Psoas muscle (tissue), 8 donors: ENCODE data around the gene HK1. TPM values are rescaled to one million over a fixed set of nuclear protein-coding genes. Genes with fewer than 3 reads are reported as not detected.
"Not testable (repeated sequence)": the region's sequence is repeated elsewhere in the genome, so short reads cannot be mapped to it uniquely, and the experiment has no call there.

Experiments used
- ATAC-seq, 4 donors: fragments of 200-7000 bp; cut with Tn5 transposase; one replicate each; pipeline ENCODE4 v1.9.1; 2020; ENCODE audit warnings: moderate library complexity in 3 of 4, mild to moderate bottlenecking in 2 of 4
- DNase-seq, 2 donors: peaks; one replicate each; pipeline ENCODE4 v3.0.0-alpha.2; 2020
- H3K27ac ChIP-seq: fragments of 200-600 bp; one replicate; pipeline ENCODE4 v1.8.0; 2022
- H3K27me3 ChIP-seq, 3 donors: fragments of 200-600 bp in 1 of 3; one replicate each; pipeline versions ENCODE4 v1.6.1 to v1.8.0; 2013 to 2022; ENCODE audit warnings: low read length in 2 of 3, mild to moderate bottlenecking in 2 of 3, moderate library complexity in 1 of 3; ENCODE audit not compliant: insufficient read depth in 3 of 3
- H3K36me3 ChIP-seq, 2 donors: fragments of 200-600 bp in 1 of 2; one replicate each; pipeline versions ENCODE4 v1.6.1 to v1.8.0; 2013 to 2022; ENCODE audit warnings: low read depth in 1 of 2, mild to moderate bottlenecking in 1 of 2, moderate library complexity in 1 of 2; ENCODE audit not compliant: insufficient read depth in 1 of 2
- H3K4me1 ChIP-seq: fragments of 200-600 bp; one replicate; pipeline ENCODE4 v1.8.0; 2022
- H3K4me3 ChIP-seq: fragments of 200-600 bp; one replicate; pipeline ENCODE4 v1.8.0; 2022; ENCODE audit warnings: mild to moderate bottlenecking
- H3K9me3 ChIP-seq: fragments of 200-600 bp; one replicate; pipeline ENCODE4 v1.8.0; 2022
- CTCF ChIP-seq: fragments of 200-600 bp; IDR thresholded peaks from one replicate; pipeline ENCODE4 v1.8.0; 2022; ENCODE audit warnings: antibody characterized with exemption
- WGBS, 3 donors: extraction: QIAGEN DNeasy Blood & Tissue Kit; methylation state at CpG; one replicate each; pipeline versions ENCODE4 v1.1.6 to v1.1.7; 2013; 5-methylcytosine and 5-hydroxymethylcytosine counted together
- intact Hi-C, 2 donors: fragments of 100-400 bp; cut with DNase I; formaldehyde crosslinking; loops; one replicate each; pipeline versions ENCODE4 v1.11.0 to v1.14.2; 2022
- polyA plus RNA-seq, 3 donors: library from polyadenylated mRNA; stranded (reverse); fragments of 200-250 nt; gene quantifications; one replicate each; pipeline ENCODE4 v1.2.3, GENCODE V29; 2013
- total RNA-seq, 4 donors: library from RNA; stranded (reverse); fragmentation: NEBNext Ultra II Directional in 2 of 4; extraction: Animal tissue kit (Norgen Biotek cat#: 25700) in 2 of 4; gene quantifications; one replicate each; pipeline versions ENCODE4 v1.2.1 to v1.2.4, GENCODE V29; 2021 to 2023
- donor health status: healthy with polysubstance abuse.
- donor health status: DM: no; HTN: no; CAD: no; lungs with moderate emphysema.
- donor health status: Bipolar disorder and iron deficiency.
- donor health status: healthy.
- donor health status: DM: yes; HTN: yes; CAD: no.
- donor health status: DM: no; HTN: no; CAD: no.
- donor health status: DM: no; HTN: no; CAD: no.
- donor health status: DM: yes; HTN: yes; CAD: no.

HK1 gene
- total and polyA plus RNA-seq, 7 donors, result 134 to 336 (median 254) TPM

- intact Hi-C loops, result loop anchor here in 1 of 2 donors (5.0 kb wide), 1 partner anchor 69 kb away; no protein-coding TSS in a partner anchor
- Histone ChIP-seq H3K36me3 (no peaks in the 10 kb centered on the region), H3K4me1 (no peaks in the 10 kb centered on the region), H3K9me3 (no peaks in the 10 kb centered on the region), H3K4me3 (no peak overlapping the region), H3K27ac (no peak overlapping the region), H3K27me3 (no peaks in the 10 kb centered on the region)
- no peak for DNase-seq
- WGBS, 3 donors, result 78 to 82% (median 82%) methylated on average over 24 of the region's 24 CpGs
- no peak for ATAC-seq
- TF ChIP-seq CTCF, result no peak
Measured at GRCh38 chr10:69248117-69248730, 30.1 kb upstream of the HK1 start.

GRCh38 chr10:69250041-69250440, 28.3 kb upstream of the HK1 start:
- Histone ChIP-seq H3K36me3 (no peaks in the 10 kb centered on the region), H3K27me3 (no peaks in the 10 kb centered on the region), H3K9me3 (no peaks in the 10 kb centered on the region), H3K4me1 (no peaks in the 10 kb centered on the region), H3K27ac (no peak overlapping the region), H3K4me3 (no peak overlapping the region)
- ATAC-seq, result no peak
- 89 to 93% (median 91%) methylated on average over 14 of the region's 14 CpGs for WGBS, 3 donors
- intact Hi-C loops, result no loop called here
- no peak for TF ChIP-seq CTCF
- DNase-seq, result no peak

- H3K9me3 ChIP-seq, DNase-seq, H3K4me3 ChIP-seq, intact Hi-C loops, H3K27me3 ChIP-seq, ATAC-seq, H3K27ac ChIP-seq, H3K4me1 ChIP-seq, H3K36me3 ChIP-seq: not testable (repeated sequence)
- WGBS, 3 donors, result 95 to 96% (median 95%) methylated on average over 2 of the region's 2 CpGs
Measured at GRCh38 chr10:69251417-69251816, 26.9 kb upstream of the HK1 start.

GRCh38 chr10:69253171-69253570, 25.1 kb upstream of the HK1 start:
- H3K27me3 ChIP-seq, result no peaks in the 10 kb centered on the region
- TF ChIP-seq CTCF, result no peak
- no peaks in the 10 kb centered on the region for H3K4me1 ChIP-seq
- no peaks in the 10 kb centered on the region for H3K36me3 ChIP-seq
- no peak for DNase-seq
- 71 to 83% (median 80%) methylated on average over 3 of the region's 3 CpGs for WGBS, 3 donors
- H3K4me3 ChIP-seq, result no peak overlapping the region
- intact Hi-C loops, result no loop called here
- ATAC-seq, result no peak
- H3K9me3 ChIP-seq, result no peaks in the 10 kb centered on the region
- H3K27ac ChIP-seq, result no peak overlapping the region

GRCh38 chr10:69254877-69255276, 23.4 kb upstream of the HK1 start:
- TF ChIP-seq CTCF, result no peak
- intact Hi-C loops, result no loop called here
- 58 to 70% (median 68%) methylated on average over 7 of the region's 7 CpGs for WGBS, 3 donors

More at GRCh38 chr10:69254877-69255276, 23.4 kb upstream of the HK1 start:
- H3K27ac ChIP-seq, result no peak overlapping the region
- ATAC-seq (no peak), DNase-seq (no peak)
- no peaks in the 10 kb centered on the region for H3K9me3 ChIP-seq
- H3K27me3 ChIP-seq, result no peaks in the 10 kb centered on the region
- H3K4me3 ChIP-seq, result no peak overlapping the region
- H3K4me1 ChIP-seq, result no peaks in the 10 kb centered on the region
- no peaks in the 10 kb centered on the region for H3K36me3 ChIP-seq
